HG03045 (cell line): ENCODE results near the gene HDDC3.

Experiments
- ATAC-seq: cut with Tn5 transposase; IDR thresholded peaks from one replicate; pipeline ENCODE4 v1.9.1; 2021; ENCODE audit warnings: mild to moderate bottlenecking, moderate library complexity; ENCODE audit not compliant: unreplicated experiment

HDDC3 gene

DNA sequence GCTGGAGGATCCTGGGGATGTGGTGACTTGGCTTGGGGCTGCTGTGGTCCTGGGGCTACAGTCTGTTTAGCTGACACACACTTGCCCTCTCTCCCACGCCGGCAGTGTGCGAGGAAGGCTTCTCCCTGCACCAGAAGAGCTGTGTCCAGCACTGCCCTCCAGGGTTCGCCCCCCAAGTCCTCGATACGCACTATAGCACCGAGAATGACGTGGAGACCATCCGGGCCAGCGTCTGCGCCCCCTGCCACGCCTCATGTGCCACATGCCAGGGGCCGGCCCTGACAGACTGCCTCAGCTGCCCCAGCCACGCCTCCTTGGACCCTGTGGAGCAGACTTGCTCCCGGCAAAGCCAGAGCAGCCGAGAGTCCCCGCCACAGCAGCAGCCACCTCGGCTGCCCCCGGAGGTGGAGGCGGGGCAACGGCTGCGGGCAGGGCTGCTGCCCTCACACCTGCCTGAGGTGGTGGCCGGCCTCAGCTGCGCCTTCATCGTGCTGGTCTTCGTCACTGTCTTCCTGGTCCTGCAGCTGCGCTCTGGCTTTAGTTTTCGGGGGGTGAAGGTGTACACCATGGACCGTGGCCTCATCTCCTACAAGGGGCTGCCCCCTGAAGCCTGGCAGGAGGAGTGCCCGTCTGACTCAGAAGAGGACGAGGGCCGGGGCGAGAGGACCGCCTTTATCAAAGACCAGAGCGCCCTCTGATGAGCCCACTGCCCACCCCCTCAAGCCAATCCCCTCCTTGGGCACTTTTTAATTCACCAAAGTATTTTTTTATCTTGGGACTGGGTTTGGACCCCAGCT is 51.0 kb downstream of the HDDC3 start:
- no peak for ATAC-seq

- no peak for ATAC-seq
Measured at GRCh38 chr15:90880381-90881145, 51.8 kb downstream of the HDDC3 start.
